ENCODE measurements around the gene GNAL. TPM values are rescaled to one million over a fixed set of nuclear protein-coding genes. Genes with fewer than 3 reads are reported as not detected.
"Not testable (repeated sequence)": the region's sequence is repeated elsewhere in the genome, so short reads cannot be mapped to it uniquely, and the experiment has no call there.

The GNAL gene
- total RNA-seq, 1 experiment from 2014 or later = 17.3 TPM

GRCh38 chr18:11873670-11874340 is 184.7 kb downstream of the GNAL start:
- no peak for DNase-seq (ENCODE audit: low spot score)

- DNase-seq (ENCODE audit: low spot score) = no peak
Observed at GRCh38 chr18:11874676-11875075, 185.6 kb downstream of the GNAL start.

GRCh38 chr18:11877497-11878135 is 188.6 kb downstream of the GNAL start:
- DNase-seq (ENCODE audit: low spot score) = no peak

- no peak for DNase-seq (ENCODE audit: low spot score)
Observed at GRCh38 chr18:11880586-11881304, 191.7 kb downstream of the GNAL start.

- DNase-seq (ENCODE audit: low spot score) = no peak
Observed at GRCh38 chr18:11882636-11883035, 193.6 kb downstream of the GNAL start.

- DNase-seq (ENCODE audit: low spot score) = no peak
Observed at GRCh38 chr18:11883153-11883552, 194.1 kb downstream of the GNAL start.

- DNase-seq (ENCODE audit: low spot score) = no peak
Observed at GRCh38 chr18:11884396-11885030, 195.4 kb downstream of the GNAL start.

- no peak for DNase-seq (ENCODE audit: low spot score)
Observed at GRCh38 chr18:11885278-11885947, 196.3 kb downstream of the GNAL start.

- DNase-seq (ENCODE audit: low spot score) = no peak
Observed at GRCh38 chr18:11886577-11887110, 197.6 kb downstream of the GNAL start.

GRCh38 chr18:11887328-11888128 is 198.5 kb downstream of the GNAL start:
- no peak for DNase-seq (ENCODE audit: low spot score)

GRCh38 chr18:11888726-11889125 is 199.7 kb downstream of the GNAL start:
- DNase-seq (ENCODE audit: low spot score) = no peak

GRCh38 chr18:11889284-11889683 is 200.2 kb downstream of the GNAL start:
- DNase-seq (ENCODE audit: low spot score) = no peak

GRCh38 chr18:11891737-11892136 is 202.7 kb downstream of the GNAL start:
- no peak for DNase-seq (ENCODE audit: low spot score)

GRCh38 chr18:11892438-11892837 is 203.4 kb downstream of the GNAL start:
- DNase-seq (ENCODE audit: low spot score) = not testable (repeated sequence)

GRCh38 chr18:11897781-11898180 is 208.7 kb downstream of the GNAL start:
- no peak for DNase-seq (ENCODE audit: low spot score)

- no peak for DNase-seq (ENCODE audit: low spot score)
Observed at GRCh38 chr18:11899063-11899462, 210.0 kb downstream of the GNAL start.

GRCh38 chr18:11901826-11902438 is 212.9 kb downstream of the GNAL start:
- DNase-seq (ENCODE audit: low spot score) = no peak

GRCh38 chr18:11902522-11903292 is 213.6 kb downstream of the GNAL start:
- no peak for DNase-seq (ENCODE audit: low spot score)

GRCh38 chr18:11905613-11906012 is 216.5 kb downstream of the GNAL start:
- DNase-seq (ENCODE audit: low spot score) = no peak

- no peak for DNase-seq (ENCODE audit: low spot score)
Observed at GRCh38 chr18:11906176-11906575, 217.1 kb downstream of the GNAL start.
